Measurements from ENCODE around the gene NFIB.

Gene NFIB

DNA sequence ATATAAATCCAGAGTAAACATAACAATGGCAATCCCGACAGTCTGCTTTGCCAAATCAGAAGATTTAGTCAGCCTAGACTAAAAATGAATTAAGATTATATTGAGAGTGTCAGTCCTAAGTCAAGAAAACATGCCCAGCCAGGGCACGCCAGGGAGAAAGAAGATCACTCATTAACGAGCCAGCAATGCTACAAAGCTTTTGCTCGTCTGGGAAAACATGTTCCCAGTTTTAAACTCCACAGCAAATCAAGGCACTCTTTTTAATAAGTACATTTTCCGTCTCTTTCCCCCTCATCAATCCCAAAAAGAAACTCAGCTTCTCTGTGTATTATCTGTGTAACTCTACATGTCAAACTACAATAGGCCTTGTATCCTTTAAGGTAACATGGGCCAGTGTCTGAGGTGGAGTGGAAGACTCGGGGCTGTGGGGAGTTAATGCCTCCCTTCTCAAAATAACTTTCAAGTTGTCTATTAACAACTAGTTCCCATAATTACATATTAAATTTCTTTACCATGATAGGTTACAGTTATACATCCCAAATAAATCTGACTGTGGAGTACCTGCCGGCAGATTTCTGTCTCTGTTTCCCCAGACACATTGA, 40.9 kb downstream of the NFIB start:
- DNase-seq = no peak

DNA sequence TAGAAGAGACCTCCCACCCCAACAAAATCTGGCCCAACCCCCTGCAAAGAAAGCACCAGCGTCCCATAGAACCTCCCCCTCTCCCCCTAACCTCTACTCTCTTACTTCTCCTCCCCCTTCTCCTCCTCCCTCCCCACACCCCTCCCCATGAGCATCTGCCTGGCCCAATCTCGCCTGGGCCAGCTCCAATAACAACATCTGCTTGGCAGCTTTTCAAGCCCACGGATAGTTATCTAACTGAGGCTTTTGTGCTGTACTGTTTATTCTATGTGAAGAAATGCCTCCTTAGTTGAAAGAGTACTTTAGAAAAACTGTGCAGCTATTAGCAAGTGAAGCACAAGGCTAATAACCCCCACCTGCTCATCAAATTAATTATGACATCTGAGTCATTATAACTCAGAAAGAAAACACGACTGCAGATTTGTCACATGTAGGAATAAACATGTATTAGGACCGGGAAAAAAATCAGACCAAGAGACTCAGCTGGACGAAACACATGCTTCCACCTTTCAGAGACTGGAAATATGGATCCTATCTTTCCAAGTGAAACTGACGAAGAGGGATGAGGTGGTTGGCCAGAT, 42.8 kb downstream of the NFIB start:
- DNase-seq = peak; percentile 92

DNA sequence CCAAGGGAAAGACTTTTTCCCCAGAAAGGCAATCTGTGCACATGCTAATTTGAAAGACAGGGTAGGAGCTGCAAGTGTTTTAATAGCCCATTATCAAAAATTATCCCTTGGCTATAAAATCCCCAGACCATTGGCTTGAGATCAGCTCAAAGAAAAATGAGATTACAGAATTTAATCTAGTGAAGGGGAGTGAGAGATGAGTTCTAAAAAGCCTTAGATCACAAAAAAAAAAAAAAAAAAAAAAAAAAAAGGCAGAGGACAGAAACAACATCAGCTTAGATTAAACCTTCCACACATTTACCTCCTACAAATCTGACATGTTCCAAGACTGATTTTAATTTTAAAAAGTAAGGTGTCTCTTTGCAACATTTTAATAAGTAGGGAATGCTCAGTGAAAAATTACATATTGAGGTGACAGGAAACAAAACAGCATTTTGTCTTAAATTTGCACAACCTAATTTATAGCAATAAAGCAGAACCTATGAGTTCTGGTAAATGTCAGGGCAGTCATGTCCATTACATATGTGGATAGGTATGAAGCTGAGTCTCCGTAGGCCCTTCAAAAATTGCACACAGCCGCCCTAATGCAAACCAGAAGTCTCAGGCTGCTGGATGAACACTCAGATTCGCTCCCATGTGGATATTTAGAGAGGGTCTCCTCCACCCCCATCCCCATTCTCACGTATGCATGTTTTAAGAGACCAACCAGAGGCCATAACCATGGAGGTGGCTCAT, 43.4 kb downstream of the NFIB start:
- no peak for DNase-seq

DNA sequence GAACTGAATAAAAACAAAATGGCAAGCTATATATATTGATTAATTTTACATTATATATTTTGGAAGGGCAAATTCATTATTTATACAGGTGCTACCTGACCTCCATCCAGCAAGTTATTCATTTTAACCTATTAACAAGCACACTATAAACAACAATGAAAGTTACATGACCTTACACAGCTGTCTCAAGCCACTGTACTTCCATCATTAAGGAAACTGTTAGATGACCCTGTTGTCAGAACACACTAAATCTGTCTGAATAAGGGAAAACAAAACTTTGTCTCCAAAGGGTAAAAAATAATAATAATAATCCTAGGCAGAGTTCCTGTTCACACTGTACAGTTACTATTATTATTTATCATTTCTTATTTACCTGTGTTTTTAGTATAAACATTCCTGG, 44.0 kb downstream of the NFIB start:
- no peak for DNase-seq

DNA sequence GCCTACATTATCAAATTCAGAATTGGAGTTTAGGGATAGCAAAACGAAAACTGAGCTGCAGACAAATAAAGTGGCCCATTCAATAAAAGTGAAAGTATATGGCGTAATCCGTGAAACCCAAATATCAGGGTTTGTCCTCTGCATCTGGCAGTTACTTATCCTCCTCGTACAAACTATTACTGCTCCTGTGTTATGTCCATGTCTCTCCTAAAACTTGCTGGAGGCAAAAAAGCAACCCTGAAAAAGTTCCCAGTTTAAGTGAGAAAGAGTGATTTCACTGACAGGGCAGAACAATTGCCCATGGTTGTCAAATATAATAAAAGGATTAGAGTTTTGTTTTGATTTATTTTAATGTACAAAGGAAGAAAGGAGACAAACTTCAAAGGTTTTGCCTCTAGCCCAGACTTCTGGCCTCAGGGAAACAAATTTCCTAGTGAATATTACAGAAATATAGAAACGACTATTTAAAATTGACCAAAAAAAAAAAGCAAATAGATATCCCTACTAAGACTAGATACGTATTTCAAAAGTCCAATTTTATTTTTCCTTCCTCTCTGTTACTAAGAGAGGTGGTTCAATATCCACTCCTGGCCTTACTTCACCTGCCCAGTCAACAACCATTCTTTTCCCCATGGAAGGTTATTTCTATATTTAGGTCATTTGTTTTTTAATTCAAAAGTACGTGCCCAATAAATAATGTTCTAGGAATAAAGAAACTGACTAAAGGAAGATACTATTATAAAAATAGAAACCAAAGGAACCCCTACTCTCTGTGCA, 50.0 kb downstream of the NFIB start:
- no peak for DNase-seq

DNA sequence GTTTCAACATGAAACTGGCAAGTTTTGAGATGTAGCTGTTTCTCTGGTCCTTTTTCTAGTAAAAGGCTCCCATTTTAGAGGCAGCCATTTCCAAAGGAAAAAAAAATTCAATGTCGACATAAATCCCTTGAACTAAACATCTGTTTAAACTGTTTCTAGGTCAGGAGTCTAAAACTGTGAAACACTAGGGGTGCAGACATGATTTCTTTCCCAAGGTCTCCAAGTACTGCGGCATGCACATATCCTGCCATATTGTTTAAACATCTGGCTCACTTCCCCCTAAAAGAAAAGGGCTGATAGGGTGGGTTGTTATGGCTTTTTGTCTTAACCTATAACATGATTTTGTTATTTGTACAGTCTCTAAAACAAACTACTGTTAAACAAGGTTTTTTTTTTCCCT, 51.1 kb downstream of the NFIB start:
- DNase-seq = no peak

DNA sequence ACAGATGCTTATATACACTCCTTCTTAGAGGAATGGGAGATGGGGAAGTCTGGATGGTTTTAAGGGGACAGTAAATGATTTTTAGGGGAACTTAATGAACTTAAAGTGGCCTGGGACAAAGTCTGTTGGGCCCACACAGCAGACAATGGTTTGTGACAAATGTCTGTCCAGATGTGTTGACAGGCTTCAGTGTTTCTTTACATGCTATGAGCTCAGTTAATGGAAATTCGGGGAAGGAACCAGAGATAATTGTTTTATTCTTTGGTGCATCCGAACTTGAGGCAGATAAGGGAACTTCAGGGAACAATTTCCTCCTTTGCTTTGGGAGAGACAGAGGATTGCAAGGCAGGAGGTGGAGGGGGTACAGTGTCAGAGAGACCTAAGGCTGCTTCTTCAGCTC, 52.3 kb downstream of the NFIB start:
- DNase-seq = no peak

DNA sequence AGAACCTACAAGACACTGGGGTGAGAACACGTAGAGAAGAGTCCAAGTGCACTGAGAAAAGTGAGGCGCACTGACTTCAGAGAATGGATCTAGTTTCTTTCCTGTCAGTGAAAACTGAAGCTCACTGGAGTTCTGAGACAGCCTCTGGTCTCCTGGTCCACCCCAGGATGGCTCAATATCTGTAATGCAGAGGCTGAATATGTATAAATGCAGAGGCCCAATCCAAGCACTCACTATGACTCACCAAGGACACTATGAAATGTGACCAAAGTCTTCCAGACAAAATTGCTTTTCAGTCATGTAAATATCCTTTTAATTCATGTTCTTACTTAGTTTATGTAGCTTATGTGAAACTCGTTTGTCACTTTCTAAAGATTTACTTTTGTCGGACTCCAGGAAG, 53.8 kb downstream of the NFIB start:
- no peak for DNase-seq

DNA sequence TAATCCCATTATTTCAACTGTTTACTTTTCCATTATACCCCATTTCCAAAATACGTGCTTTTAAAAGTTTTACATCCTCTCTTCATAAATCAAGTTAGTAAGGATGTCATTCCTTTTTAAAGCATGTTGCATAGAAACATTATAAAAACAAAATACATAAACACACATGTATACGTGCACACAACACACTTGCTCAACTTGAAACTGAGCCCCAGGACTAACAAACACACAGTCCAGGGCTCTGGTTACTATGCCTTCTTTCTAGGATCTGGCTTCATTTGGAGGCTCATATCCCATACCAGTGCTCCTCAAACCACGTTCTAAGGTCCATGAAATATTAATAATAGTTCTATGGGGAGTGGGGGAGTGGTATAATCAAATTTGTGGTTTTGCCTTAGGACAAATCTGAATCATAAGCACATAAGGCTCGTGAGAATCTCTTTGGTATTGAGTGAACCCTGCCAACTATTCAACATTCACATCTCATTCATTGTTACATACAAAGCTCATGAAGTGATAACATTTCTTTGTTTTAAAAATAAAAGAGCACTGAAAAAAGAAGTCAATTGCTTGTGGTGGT, 55.2 kb downstream of the NFIB start:
- no peak for DNase-seq

DNA sequence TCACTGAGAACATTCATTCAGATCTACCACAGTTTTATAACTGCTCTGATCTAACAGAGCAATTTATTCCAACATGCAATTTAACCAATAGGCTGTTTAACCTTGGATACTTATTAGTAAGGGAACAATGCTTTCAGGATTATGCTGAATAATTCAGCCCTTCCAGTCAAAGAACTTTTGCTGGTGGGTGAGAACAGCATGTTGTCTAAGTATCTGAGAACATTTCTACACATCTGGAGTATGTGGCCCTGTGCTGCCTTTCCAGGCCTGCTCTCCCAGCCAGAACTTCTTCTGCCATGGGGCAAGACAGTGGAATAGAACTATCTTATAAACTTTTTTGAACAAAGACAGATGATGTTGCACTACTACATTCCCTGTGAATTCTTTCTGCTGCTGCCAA, 55.8 kb downstream of the NFIB start:
- no peak for DNase-seq

DNA sequence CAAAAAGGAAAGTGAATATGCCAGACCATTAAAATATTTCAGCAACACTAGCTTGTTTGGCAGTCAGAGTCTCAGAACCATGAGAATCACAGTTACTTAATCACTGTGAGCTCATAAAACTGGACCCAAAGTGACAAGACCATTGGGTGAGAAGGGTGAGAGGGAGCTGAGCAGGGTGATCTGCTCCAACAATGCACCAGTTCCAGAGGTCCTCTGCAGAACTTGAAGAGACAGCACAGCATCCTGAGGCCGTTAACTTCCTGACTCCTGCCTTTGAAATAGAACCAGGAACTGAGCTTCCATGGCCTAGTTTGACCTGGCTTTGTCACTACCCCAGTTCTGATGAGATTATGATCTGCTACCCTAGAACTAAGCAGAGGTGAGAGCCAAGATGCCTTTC, 57.4 kb downstream of the NFIB start:
- no peak for DNase-seq

DNA sequence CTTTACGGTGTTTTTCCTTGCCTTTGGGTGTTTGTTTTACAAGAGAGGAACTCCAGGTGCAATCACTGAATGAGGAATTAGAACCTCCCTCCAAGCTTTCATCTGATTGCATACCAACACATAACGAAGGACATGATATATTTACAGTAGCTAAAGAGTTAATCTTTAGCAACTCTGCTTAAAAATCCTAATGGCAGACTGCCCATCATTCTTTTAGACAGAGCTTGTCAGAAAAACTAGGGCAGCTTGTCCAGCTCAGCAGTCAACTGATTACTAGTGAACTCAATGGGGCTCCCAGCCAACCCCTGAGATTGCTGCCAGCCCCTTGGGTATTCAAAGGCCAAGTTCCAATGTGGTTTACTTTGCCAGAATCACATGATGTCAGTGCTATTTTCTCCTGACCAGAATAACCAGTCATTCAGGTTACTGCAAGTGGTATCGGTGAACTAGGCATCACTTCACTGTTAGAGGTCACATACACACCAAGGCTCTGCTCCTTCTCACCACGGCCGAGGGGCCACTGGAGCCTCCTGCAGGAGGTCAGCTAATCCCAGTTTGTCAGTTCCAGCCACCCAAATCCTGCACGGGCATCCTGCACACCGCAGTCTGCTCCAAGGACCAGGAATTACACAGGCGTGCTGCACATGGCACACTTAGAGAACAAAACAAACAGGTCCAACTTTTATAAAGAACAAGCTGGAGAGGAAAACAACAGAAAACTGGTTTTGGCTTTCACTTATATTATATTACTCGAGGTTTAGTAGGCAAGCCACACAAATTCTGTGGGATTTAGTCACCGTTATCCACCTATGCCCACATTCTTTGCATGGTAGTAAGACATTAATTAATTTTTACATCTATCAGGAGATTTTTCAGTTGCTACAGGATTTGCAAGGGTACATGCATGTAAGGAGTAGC, 62.5 kb downstream of the NFIB start:
- peak; percentile 15 for DNase-seq

DNA sequence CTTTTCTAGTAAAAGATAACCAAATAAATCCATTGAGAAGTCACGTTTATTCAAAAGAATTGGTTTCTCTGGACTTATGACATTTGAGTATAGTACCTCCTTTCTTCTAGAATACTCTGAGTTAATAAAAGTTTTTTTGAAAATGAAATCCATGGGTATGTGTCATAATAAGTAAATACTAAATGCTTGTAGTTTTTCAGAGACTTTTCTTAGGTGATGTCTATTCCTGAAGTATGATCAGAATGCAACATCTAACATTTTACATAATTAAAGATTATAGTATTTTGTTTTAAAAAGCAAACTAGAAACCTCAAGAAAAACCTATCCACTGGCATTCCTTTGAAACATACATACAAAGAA, 63.2 kb downstream of the NFIB start:
- no peak for DNase-seq

DNA sequence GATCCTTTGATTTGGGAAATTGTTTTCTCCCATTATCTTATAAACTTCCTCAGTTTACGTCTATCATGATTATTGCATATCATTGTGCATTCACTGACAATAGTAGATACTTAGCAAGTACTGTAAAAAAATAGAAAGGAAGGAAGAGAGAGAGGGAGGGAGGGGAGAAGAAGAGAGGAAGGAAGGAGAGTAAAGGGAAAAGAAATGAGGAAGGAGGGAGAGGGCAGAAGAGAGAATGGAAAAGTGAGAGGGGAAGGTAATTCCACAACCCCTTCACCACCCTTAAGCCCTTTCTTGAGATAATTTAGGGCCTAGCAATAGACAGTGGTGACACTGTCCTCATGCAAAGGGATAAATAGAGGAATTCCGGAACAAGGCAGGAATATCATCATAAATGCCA, 64.4 kb downstream of the NFIB start:
- no peak for DNase-seq

DNA sequence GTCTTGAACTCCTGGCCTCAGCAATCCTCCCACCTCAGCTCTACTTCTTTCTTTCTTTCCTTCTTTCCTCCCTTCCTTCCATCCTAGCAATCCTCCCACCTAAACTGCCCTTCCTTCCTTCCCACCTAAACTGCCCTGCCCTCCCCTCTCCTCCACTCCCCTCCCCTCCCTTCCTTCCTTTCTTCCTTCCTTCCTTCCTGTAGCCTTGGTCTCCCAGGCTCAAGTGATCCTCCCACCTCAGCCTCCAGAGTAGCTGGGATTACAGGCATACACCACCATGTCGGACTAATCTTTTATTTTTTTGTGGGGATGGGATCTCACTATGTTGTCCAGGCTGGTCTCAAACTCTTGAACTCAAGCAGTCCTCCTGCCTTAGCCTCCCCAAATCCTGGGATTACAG, 65.8 kb downstream of the NFIB start:
- no peak for DNase-seq

DNA sequence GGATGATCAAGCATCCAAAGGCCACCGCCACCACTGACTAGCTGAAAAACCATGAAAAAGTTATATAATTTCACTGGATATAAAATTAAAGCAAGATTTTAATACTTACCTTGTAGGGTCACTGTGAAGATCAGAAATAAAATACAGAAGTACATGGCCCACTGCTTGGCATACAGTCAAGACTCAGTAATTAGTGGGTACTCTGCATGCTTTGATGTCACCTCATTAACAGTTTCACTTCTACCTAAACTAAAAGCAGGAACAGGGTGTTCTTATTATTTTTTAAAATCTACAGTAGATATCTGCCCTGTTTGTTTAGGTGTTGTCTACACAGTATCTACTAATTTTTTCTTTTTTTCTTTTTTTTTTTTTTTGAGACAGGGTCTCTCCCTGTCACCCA, 66.4 kb downstream of the NFIB start:
- DNase-seq = no peak

DNA sequence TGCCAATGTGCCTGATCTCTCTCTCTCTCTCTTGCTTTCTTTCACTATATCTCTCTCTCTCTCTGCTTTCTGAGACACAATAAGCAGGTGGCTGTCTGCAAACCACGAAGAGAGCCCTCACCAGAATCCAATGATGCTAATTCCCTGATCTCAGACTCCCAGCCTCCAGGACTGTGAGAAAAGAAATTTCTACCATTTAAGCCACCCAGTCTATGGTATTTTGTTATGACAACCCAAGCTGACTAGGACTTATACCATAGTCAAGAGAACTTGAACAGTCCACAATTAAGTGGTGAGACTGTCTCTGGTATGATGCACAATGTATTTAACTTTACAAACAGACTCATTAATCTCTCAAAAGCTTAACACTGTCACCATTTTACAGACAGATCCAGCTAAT, 67.0 kb downstream of the NFIB start:
- DNase-seq = no peak

DNA sequence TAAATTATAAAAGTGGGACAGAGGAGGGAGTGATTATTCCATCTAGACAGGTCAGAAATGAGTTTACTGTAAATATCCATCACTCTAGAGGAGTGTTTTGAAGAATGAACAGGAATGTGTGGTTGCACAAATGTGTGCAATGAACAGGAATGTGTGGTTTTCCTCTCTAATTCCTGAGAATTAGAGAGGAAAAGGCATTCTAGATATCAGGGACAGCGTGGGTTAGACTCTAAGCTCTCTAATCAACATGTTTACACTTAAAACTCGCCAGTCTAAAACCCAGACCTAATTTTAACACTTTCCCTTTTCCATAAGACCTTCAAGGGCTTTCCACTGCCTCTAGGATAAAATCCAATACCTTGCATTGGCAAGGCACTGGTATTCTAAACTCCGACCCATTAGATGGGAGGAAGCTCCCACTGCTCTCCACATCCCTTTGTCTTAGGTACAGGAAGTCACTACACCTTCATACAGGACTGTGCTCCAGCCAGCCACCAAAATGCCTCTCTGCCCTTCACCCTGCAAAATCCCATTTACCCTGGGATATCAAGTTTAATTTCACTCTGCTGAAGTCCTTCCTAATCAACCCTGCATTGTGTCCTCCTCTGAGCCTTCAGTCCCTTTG, 67.9 kb downstream of the NFIB start:
- no peak for DNase-seq

DNA sequence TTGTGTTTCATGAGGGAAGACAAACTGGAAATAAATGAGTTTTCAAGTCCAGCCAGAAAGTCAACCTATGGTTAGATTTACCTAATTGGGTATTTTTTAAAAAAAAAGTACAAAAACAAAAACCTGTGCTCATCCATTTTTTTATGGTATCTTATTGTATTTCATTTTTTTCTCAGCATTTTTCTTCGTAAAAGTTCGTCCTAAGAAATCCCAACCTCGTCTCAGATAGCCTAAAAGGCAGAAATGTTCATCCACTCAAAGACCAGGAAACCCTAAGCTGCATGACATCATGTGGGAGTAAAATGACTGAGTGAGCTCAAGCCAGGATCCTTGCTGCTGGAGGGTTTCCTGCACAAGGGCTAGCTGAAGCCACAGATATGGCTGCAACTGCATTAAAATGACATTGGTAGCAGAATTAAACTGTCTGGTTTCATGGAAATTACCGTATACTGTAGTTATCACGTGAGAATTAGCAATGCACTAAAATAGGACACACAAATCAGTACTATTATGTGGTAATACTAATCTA, 70.4 kb downstream of the NFIB start:
- DNase-seq = no peak

DNA sequence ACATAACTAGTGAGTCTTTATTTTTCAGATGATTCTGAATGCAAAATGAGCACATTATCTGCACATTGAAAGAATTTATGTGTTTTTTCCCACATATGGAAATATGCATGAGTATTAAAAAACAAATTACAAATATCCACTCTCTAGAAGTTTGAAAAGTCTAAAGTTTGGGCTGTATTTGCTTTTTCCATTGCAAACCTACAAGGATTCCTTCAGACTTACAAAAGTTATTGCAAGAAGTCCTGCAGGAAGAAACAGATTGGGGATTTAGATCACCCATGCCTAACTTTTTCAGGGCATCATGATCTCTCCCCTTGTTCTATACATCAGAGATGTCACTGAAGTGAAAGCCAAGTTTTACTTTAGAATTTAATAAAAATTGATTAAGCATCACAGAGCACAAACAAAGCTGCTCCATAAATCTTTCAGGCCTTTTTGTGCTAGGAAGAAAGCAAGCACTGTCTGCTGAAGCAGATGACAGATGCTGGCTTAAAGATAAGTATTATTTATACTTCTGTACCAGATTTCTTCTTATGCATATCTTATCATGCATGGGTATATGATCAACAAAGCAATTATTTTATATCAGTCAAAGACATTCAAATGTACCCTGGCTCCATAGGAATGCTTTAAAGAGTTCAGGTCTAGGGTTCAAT, 71.7 kb downstream of the NFIB start:
- DNase-seq = no peak

DNA sequence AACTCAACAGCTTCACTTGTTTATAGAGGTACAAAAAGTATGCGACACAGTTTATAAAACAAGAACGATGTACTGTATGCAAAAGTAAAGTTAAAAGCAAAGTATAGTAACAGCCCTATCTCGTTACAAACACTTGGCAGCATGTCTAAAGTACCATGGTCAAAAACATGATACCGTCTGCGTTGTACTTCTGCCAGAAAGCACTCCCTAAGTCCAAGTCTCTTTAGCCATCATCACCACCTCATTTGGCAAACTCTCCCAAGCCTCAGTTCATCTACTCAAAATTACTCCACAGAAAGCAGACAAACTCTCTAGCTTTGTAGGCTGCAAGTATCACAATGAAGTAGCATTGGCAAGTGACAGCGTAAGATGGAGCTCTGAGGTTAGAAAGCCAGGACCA, 73.4 kb downstream of the NFIB start:
- no peak for DNase-seq

All from NCI-H146 (cell line).